Right lobe of liver (tissue), 6 donors: ENCODE data around the gene BAZ2A. TPM values are rescaled to one million over a fixed set of nuclear protein-coding genes. Genes with fewer than 3 reads are reported as not detected.
A peak's percentile ranks its signal among the peaks of the same experiment; 100 is the strongest.

ENCODE experiments used
- ATAC-seq, 4 donors: fragments of 200-7000 bp; cut with Tn5 transposase; one replicate each; pipeline ENCODE4 v1.9.1; 2020; ENCODE audit warnings: mild to moderate bottlenecking in 4 of 4, moderate library complexity in 4 of 4
- DNase-seq, 3 donors: peaks; one replicate each; pipeline ENCODE4 v3.0.0-alpha.2; 2020
- H3K27ac ChIP-seq, 3 donors: fragments of 200-600 bp; one replicate each; pipeline ENCODE4 v1.8.0; 2022
- H3K27me3 ChIP-seq, 2 donors: fragments of 200-600 bp; one replicate each; pipeline ENCODE4 v1.8.0; 2022
- H3K36me3 ChIP-seq, 4 donors: fragments of 200-600 bp; sonication (generic) in 1 of 4; one replicate each; pipeline versions ENCODE4 v1.5.1 to v1.8.0; 2017 to 2022; ENCODE audit warnings: control low read depth in 1 of 4
- H3K4me1 ChIP-seq, 4 donors: fragments of 200-600 bp; sonication (generic) in 1 of 4; one replicate each; pipeline versions ENCODE4 v1.5.1 to v1.8.0; 2017 to 2022; ENCODE audit warnings: control low read depth in 1 of 4
- H3K4me3 ChIP-seq, 3 donors: fragments of 200-600 bp; one replicate each; pipeline ENCODE4 v1.8.0; 2022
- H3K9me3 ChIP-seq, 4 donors: fragments of 200-600 bp; sonication (generic) in 1 of 4; one replicate each; pipeline versions ENCODE4 v1.5.1 to v1.8.0; 2017 to 2022; ENCODE audit warnings: control low read depth in 1 of 4
- CTCF ChIP-seq, 4 donors: fragments of 200-600 bp in 3 of 4; fragments of 450-650 bp in 1 of 4; IDR thresholded peaks; one replicate each; pipeline versions ENCODE4 v1.5.1 to v1.8.0; 2016 to 2022; ENCODE audit warnings: antibody characterized with exemption in 4 of 4, mild to moderate bottlenecking in 2 of 4
- POLR2A ChIP-seq: fragments of 450-650 bp; IDR thresholded peaks from one replicate; pipeline ENCODE4 v1.6.1; 2017; ENCODE audit warnings: antibody characterized with exemption, mild to moderate bottlenecking
- WGBS: methylation state at CpG from one replicate; pipeline ENCODE4 v1.1.6; 2018; ENCODE audit warnings: low coverage, low lambda C conversion rate; ENCODE audit not compliant: insufficient coverage; ENCODE audit errors: missing lambda C conversion rate; 5-methylcytosine and 5-hydroxymethylcytosine counted together
- intact Hi-C, 2 donors: fragments of 100-400 bp; cut with DNase I; formaldehyde crosslinking; loops; one replicate each; pipeline versions ENCODE4 v1.11.2 to v1.14.1; 2022
- total RNA-seq, 6 experiments: library from RNA; depleted of rRNA in 2 of 6; stranded (reverse); fragments of >200 nt in 2 of 6; fragmentation: NEBNext Ultra II Directional in 3 of 6; extraction: Animal tissue kit (Norgen Biotek cat#: 25700) in 3 of 6; gene quantifications; one replicate each; pipeline versions ENCODE4 v1.1.0 to v1.2.4, GENCODE V29; 2016 to 2023
- donor health status: DM: no; HTN: yes; CAD: no.
- donor health status: DM: no; HTN: no; CAD: no.
- donor health status: DM: no; HTN: no; CAD: no.
- donor health status: DM: no; HTN: yes; CAD: no.
- donor health status: DM: no; HTN: yes; CAD: no.

Gene BAZ2A
- total RNA-seq, 6 experiments from 2014 or later, result 21.8 to 45.7 (median 33.4) TPM

GRCh38 chr12:56602239-56602638, 27.9 kb downstream of the BAZ2A start:
- no peaks in the 10 kb centered on the region for H3K9me3 ChIP-seq
- intact Hi-C loops, result no loop called here
- H3K27ac ChIP-seq, result no peak overlapping the region
- H3K4me3 ChIP-seq, result no peak overlapping the region
- DNase-seq (no peak), ATAC-seq (no peak)
- peaks cover 46 to 97% (median 83%) of the 10 kb centered on the region in 4 donors for H3K36me3 ChIP-seq
- H3K27me3 ChIP-seq, result no peaks in the 10 kb centered on the region
- no peaks in the 10 kb centered on the region for H3K4me1 ChIP-seq
- WGBS, result 63% methylated on average over 3 of the region's 3 CpGs
- TF ChIP-seq CTCF (IDR thresholded peaks at IDR 0.05), result no peak

GRCh38 chr12:56601503-56601902, 28.6 kb downstream of the BAZ2A start:
- intact Hi-C loops, result no loop called here
- Histone ChIP-seq H3K27me3 (no peaks in the 10 kb centered on the region), H3K9me3 (no peaks in the 10 kb centered on the region), H3K36me3 (peaks cover 46 to 95% (median 80%) of the 10 kb centered on the region in 4 donors), H3K4me1 (no peaks in the 10 kb centered on the region), H3K4me3 (no peak overlapping the region), H3K27ac (no peak overlapping the region)
- ATAC-seq (peak; percentile 15 to 25 (median 18)), DNase-seq (no peak)
- 100% methylated on average over 1 of the region's 3 CpGs for WGBS
- TF ChIP-seq CTCF (IDR thresholded peaks at IDR 0.05) (peak in 1 of 4 donors; percentile 15), POLR2A (no peak)

GRCh38 chr12:56600753-56601152, 29.4 kb downstream of the BAZ2A start:
- H3K9me3 ChIP-seq, result no peaks in the 10 kb centered on the region
- H3K4me1 ChIP-seq, result no peaks in the 10 kb centered on the region
- no peak overlapping the region for H3K27ac ChIP-seq
- no CpG with 5 or more reads among the region's 6 CpGs for WGBS
- ATAC-seq, result no peak
- intact Hi-C loops, result no loop called here
- no peak overlapping the region for H3K4me3 ChIP-seq
- H3K27me3 ChIP-seq, result no peaks in the 10 kb centered on the region
- DNase-seq, result no peak
- TF ChIP-seq POLR2A, result no peak
- TF ChIP-seq CTCF (IDR thresholded peaks at IDR 0.05), result no peak
- peaks cover 42 to 91% (median 75%) of the 10 kb centered on the region in 4 donors for H3K36me3 ChIP-seq

- Histone ChIP-seq H3K4me3 (no peak overlapping the region), H3K27me3 (no peaks in the 10 kb centered on the region), H3K9me3 (no peaks in the 10 kb centered on the region), H3K27ac (no peak overlapping the region), H3K36me3 (peaks cover 42 to 84% (median 67%) of the 10 kb centered on the region in 4 donors), H3K4me1 (no peaks in the 10 kb centered on the region)
- WGBS, result 100% methylated on average over 4 of the region's 10 CpGs
- no peak for ATAC-seq
- no peak for TF ChIP-seq POLR2A
- TF ChIP-seq CTCF (IDR thresholded peaks at IDR 0.05), result no peak
- no peak for DNase-seq
- intact Hi-C loops, result no loop called here
Measured at GRCh38 chr12:56599797-56600196, 30.3 kb downstream of the BAZ2A start.

- no peaks in the 10 kb centered on the region for H3K9me3 ChIP-seq
- peaks cover 42 to 76% (median 59%) of the 10 kb centered on the region in 4 donors for H3K36me3 ChIP-seq
- H3K4me1 ChIP-seq, result no peaks in the 10 kb centered on the region
- no peaks in the 10 kb centered on the region for H3K27me3 ChIP-seq
- ATAC-seq (no peak), DNase-seq (no peak)
- TF ChIP-seq CTCF (IDR thresholded peaks at IDR 0.05) (no peak), POLR2A (no peak)
- 99% methylated on average over 13 of the region's 15 CpGs for WGBS
- no peak overlapping the region for H3K27ac ChIP-seq
- intact Hi-C loops, result no loop called here
- H3K4me3 ChIP-seq, result no peak overlapping the region
Measured at GRCh38 chr12:56599041-56599440, 31.1 kb downstream of the BAZ2A start.
